Left ventricle myocardium inferior (tissue), 1 donor: Measurements from ENCODE around the gene GPC3. TPM values are rescaled to one million over a fixed set of nuclear protein-coding genes. Genes with fewer than 3 reads are reported as not detected.

Source experiments
- DNase-seq: peaks from one replicate; pipeline ENCODE4 v3.0.0-alpha.2; 2020
- H3K27ac ChIP-seq: fragments of 200-600 bp; replicated peaks from 2 replicates; pipeline ENCODE4 v1.8.0; 2021
- H3K27me3 ChIP-seq: fragments of 200-600 bp; 2 replicates; pipeline ENCODE4 v1.8.0; 2021; ENCODE audit warnings: low read depth
- H3K36me3 ChIP-seq: fragments of 200-600 bp; 2 replicates; pipeline ENCODE4 v1.8.0; 2021
- H3K4me1 ChIP-seq: fragments of 200-600 bp; 2 replicates; pipeline ENCODE4 v1.8.0; 2021
- H3K4me3 ChIP-seq: fragments of 200-600 bp; 2 replicates; pipeline ENCODE4 v1.8.0; 2021; ENCODE audit warnings: mild to moderate bottlenecking, moderate library complexity
- H3K9me3 ChIP-seq: fragments of 200-600 bp; replicated peaks from 2 replicates; pipeline ENCODE4 v1.8.0; 2021
- CTCF ChIP-seq: fragments of 200-600 bp; IDR thresholded peaks from 2 replicates; pipeline ENCODE4 v1.8.0; 2021; ENCODE audit warnings: antibody characterized with exemption, mild to moderate bottlenecking, borderline replicate concordance
- intact Hi-C: fragments of 100-400 bp; cut with micrococcal nuclease; formaldehyde crosslinking; loops from one replicate; pipeline ENCODE4 v1.11.0; 2022
- total RNA-seq: library from RNA; stranded (reverse); fragmentation: NEBNext Ultra II Directional; extraction: Animal tissue kit (Norgen Biotek cat#: 25700); gene quantifications from one replicate; pipeline ENCODE4 v1.2.1, GENCODE V29; 2021
- donor health status: DM: no; HTN: yes; CAD: no; lungs with severe emphysema.

The GPC3 gene
- total RNA-seq, 1 donor from 2014 or later = 5.4 TPM

- DNase-seq = no peak
- no peaks in the 10 kb centered on the region for H3K4me1 ChIP-seq
- intact Hi-C loops = no loop called here
These were observed 494.4 kb downstream of the GPC3 start for GRCh38 chrX:133490955-133491354.

More at GRCh38 chrX:133490955-133491354, 494.4 kb downstream of the GPC3 start:
- Histone ChIP-seq H3K36me3 (no peaks in the 10 kb centered on the region), H3K27me3 (no peaks in the 10 kb centered on the region), H3K9me3 (no peaks in the 10 kb centered on the region), H3K27ac (no peak overlapping the region), H3K4me3 (no peak overlapping the region)
- TF ChIP-seq CTCF = no peak
